Breast epithelium (tissue), 3 donors: ENCODE results near the gene CIDEB.

ENCODE experiments used
- CTCF ChIP-seq, 3 donors: fragments of 450-650 bp; IDR thresholded peaks; one replicate each; pipeline ENCODE4 v1.5.1; 2016 to 2017; ENCODE audit warnings: antibody characterized with exemption in 3 of 3, mild to moderate bottlenecking in 3 of 3, moderate library complexity in 3 of 3
- POLR2A ChIP-seq: fragments of 450-650 bp; IDR thresholded peaks from one replicate; pipeline ENCODE4 v1.6.1; 2016; ENCODE audit warnings: antibody characterized with exemption, mild to moderate bottlenecking, moderate library complexity

DNA sequence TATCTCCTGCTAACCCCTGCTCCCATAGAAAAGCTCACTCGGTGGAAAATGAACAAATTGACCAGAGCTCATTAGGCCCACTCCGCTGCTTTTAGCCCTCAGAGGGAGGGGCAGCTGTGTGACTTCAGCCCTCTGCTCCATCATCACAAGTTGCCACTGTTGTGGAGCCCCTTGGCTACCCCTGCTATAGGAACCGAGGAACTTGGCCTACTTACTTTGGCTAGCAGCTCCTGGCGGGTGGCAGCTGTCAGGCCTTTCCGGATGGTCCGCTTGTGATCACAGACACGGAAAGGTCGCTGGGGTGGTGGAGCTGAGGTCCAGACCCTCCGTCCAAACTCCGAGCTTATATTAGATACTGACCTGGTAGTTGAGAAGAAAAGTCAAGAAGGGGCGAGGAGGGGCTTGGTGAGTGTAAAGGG is 612 bp downstream of the CIDEB start:
- no peak for TF ChIP-seq POLR2A
- no peak for TF ChIP-seq CTCF (IDR thresholded peaks at IDR 0.05)
